Activated CD8-positive, alpha-beta memory T cell treated with anti-CD3 and anti-CD28 coated beads, Interleukin-2, amount 50 U/mL, for 4 hours (primary cell): Measurements from ENCODE around the gene ABCB7.
"Not testable (repeated sequence)": the region's sequence is repeated elsewhere in the genome, so short reads cannot be mapped to it uniquely, and the experiment has no call there.

Experiments
- DNase-seq: peaks from one replicate; pipeline ENCODE4 v3.0.0-alpha.2; 2020

The ABCB7 gene

GRCh38 chrX:75096331-75096730 is 59.8 kb downstream of the ABCB7 start:
- no peak for DNase-seq

- no peak for DNase-seq
Observed at GRCh38 chrX:75086731-75087195, 69.3 kb downstream of the ABCB7 start.

GRCh38 chrX:75084757-75085156 is 71.3 kb downstream of the ABCB7 start:
- DNase-seq: no peak

- no peak for DNase-seq
Observed at GRCh38 chrX:75076429-75076828, 79.7 kb downstream of the ABCB7 start.

GRCh38 chrX:75074475-75074874 is 81.6 kb downstream of the ABCB7 start:
- no peak for DNase-seq

DNA sequence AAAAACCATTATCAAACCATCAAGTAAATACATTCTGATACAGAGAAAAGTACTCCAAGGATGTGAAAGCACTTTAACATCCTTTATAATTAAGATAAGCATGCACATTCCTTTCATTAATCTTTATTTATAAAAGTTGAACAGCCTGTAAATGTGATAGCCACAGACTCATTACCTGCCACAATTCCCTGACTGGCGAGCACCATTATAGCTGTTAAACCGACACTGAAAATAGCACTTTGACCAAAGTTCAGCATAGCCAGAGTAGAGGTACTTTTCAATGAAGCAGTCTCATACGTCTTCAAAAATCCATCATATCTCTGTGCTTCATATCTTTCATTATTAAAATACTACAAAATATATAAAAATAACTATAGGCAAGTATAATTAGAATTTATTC is 84.7 kb downstream of the ABCB7 start:
- no peak for DNase-seq

DNA sequence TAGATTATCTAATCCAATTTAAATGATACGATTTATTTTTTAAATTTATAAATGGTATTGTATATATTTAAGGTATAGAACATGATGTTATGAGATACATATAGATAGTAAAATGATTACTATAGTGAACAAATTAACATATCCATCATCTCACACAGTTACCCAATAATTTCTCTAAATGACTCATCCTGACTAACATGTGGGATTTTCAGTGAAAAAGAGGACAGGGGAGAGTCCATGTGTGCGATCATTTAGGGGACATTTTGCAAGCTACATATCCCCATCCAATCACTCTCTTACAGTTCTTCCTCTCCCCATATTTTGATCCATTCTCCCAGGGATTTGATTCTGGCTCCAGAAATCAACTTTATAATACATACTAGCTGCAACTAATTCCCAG is 88.2 kb downstream of the ABCB7 start:
- DNase-seq: no peak

- DNase-seq: no peak
Observed at GRCh38 chrX:75061701-75062100, 94.4 kb downstream of the ABCB7 start.

DNA sequence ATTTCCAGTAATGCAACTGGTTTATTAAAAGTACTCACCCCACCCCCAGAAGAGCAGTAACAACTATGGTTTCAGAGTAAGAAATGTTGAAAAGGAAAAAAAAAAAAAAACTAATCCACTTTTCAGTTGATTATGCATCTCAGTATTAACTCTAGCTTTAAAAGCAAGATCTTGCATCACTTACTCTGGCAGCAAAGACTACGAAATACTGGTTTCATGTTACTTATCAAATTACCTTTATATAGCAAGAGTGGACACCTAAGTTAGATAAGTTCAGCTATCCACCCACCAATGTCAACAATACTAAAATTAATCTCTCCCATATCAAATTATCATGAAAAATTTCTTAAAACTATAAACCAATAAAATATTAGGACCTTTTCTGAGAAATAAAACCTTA is 105.0 kb downstream of the ABCB7 start:
- no peak for DNase-seq

DNA sequence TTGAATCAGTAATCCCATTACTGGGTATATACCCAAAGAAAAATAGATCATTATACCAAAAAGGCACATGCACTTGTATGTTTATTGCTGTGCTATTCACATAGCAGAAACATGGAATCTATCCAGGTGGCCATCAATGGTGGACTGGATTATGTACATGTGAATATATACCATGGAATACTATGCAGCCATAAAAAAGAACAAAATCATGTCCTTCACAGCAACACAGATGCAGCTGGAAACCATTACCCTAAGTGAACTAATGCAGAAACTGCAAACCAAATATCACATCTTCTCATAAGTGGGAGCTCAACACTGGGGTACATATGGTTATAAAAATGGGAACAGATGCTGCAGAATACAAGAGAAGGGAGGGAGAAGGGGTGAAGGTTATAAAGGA is 110.7 kb downstream of the ABCB7 start:
- no peak for DNase-seq

DNA sequence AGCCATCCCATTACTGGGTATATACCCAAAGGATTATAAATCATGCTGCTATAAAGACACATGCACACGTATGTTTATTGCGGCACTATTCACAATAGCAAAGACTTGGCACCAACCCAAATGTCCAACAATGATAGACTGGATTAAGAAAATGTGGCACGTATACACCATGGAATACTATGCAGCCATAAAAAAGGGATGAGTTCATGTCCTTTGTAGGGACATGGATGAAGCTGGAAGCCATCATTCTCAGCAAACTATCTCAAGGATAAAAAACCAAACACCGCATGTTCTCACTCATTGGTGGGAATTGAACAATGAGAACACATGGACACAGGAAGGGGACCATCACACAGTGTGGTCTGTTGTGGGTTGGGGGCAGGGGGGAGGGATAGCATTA is 111.9 kb downstream of the ABCB7 start:
- DNase-seq: not testable (repeated sequence)

- no peak for DNase-seq
Observed at GRCh38 chrX:75038925-75039324, 117.2 kb downstream of the ABCB7 start.
